ENCODE measurements around the gene FBN2.
"Not testable (repeated sequence)": the region's sequence is repeated elsewhere in the genome, so short reads cannot be mapped to it uniquely, and the experiment has no call there.

FBN2 gene

DNA sequence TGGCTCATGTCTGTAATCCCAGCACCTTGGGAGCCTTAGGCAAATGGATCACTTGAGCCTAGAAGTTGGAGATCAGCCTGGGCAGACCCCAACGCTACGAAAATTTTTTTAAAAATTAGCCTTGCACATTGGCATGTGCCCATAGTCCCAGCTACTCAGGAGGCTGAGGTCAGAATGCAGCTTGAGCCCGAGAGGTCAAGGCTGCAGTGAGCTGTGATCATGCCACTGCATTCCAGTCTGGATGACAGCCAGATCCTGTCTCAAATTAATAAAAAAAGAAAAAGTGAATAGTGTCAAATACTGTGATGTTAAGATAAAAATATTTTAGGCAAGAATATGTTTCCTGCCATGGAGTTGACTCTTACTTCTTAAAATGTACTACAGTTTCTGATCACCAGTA lies 5.3 kb downstream of the FBN2 start:
- DNase-seq = no peak

DNA sequence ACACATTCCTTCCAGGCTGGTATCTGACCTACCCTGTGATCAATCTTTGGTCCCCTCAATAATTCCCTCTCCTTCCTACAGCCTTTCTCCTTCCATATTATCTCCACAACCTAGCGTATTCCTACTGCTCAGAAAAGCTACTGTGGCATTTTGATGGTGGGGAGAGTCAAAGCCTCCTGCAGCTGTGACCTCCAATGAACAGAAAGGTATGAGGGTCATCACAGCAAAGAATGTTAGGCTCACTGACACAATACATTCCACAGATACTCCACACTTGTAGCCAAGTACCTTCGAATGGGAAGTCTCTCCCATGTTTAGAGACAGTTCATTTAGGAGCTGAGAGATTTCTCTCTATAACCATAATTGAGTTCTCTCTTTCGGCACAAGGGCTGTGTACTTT lies 5.9 kb downstream of the FBN2 start:
- DNase-seq = no peak

DNA sequence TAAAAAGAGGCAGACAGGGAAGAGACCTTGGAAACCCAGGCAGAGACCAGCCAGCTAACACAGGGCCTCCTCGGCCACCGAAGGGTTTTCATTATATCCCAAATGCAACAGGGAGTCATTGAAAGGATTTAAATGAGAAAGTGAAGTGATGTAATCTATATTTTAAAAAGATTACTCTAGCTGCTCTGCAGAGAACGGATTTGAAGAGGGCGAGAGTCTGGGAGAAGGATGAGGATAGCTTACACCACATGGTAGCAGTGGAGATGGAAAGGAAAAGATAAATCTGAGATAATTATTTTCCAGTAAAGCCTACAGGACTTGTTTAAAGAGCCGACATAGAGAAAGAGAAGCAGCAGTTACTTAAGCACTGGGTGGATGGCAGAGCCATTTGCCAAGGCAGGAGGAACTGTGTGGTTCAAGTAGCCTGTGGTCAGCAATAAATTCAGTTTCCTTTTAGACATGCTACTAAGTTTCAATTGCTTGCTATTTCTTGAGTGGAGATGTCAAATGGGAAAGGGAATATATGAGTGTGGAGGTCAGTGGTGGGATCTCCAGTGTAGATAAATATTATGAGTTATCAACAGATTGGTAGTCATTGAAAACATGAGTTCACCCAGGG lies 9.3 kb downstream of the FBN2 start:
- no peak for DNase-seq

DNA sequence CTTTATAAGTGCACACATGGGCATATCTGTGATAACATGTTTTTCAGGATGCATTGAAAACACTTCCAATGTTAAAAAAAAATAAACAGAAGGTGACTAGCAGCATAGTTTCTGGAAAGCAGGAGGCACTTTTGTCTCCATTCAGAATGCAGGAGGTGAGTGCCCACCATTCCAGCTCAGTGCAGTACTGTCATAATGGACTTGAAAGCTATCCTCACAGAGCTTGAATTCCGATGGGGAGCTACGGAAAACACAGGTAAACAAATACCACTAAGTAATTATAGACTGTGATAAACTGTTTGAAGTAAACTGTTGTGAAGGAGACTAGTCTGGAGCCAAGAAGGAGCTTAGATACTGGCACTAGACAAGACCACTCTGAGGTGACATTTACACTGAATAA lies 9.9 kb downstream of the FBN2 start:
- DNase-seq = no peak

DNA sequence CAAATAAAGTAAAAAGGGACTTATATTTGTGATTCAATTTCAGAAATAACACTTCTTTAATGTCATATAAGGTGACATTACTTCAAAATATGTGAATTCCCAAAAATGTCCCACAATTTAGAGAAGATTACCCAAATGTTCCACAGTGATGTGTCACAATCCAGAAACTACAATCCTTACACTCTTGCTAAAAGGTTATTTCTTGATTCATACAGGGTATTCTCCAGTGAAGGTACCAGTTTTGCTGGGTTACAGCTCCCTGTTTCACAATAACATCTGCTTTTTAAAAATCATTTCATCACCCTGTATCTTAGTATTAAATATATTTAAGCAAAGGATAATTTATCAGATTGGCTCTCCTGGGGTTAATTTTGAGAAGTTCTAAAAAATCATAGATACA lies 11.0 kb downstream of the FBN2 start:
- no peak for DNase-seq

DNA sequence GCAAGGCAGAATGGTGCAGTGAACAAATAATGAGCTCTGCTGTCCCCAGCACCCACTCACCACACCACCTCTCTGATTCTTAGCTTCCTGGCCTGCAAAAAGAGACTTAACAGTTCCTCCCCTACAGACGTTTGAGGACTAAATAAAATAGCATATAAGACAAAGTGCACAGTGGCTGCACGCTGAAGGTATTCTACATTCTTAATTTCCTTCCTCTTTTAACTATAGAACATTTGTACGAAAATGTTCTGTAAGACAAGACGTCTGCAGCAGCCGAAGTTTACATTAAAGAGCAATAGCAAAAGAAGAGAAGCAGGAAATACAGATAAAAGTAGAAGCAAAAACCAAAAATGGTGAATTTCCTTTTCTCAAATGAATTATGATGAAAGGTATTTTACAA lies 15.7 kb downstream of the FBN2 start:
- DNase-seq = no peak

DNA sequence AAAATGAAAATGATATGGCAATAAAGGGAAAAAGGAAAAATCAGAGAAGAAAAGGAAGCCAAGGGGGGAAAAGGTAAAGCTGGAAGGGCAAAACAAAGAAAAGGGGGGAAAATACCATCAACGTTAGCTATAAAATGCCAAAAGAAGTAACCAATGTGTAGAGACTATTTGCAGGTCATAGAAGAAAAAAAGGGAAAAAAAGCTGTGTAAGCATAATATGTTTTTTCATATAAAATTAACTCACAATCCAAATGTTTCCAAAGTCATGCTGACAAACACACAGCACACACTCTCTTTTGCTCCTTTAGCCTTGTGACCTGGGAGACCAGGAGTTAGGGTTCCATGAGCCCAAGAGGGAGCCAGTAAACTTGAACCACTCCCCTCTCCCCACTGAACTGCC lies 18.2 kb downstream of the FBN2 start:
- DNase-seq = no peak

DNA sequence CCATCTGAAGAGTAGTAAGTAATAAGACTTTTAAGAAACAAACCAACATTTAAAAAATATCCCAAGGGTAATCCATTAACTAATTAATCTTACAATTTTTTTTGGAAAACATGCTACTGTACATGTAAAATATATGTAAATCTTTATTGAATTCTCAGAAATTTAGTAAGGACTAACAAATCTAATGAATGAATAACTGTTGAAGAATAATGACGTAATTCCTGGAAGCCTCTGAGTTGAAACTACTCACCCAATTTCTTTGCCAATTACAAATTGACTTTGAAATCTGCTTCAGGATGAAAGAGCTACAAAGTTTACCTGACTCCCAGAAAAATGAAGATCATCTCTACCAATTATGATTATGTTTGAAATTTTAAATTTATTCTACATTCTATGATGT lies 21.1 kb downstream of the FBN2 start:
- DNase-seq = no peak

DNA sequence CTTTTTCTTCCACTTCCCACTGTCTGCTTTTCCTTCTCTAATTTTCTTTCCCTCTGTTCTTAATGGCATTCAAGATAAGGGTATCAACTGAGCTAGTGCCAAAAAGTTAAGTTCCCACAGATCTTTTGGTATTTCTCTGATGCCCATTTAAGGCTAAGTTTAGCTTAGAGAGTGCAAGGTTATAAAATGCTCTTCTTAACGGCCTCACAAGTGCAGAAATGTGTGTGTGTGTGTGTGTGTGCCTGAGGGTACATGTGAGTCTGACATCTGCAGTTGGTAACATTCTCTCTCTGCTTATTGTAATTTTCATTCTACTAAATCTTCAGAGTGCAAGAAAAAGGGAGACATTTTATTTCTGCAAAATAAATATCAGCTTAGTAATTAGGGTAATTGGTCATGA lies 24.2 kb downstream of the FBN2 start:
- DNase-seq = no peak

DNA sequence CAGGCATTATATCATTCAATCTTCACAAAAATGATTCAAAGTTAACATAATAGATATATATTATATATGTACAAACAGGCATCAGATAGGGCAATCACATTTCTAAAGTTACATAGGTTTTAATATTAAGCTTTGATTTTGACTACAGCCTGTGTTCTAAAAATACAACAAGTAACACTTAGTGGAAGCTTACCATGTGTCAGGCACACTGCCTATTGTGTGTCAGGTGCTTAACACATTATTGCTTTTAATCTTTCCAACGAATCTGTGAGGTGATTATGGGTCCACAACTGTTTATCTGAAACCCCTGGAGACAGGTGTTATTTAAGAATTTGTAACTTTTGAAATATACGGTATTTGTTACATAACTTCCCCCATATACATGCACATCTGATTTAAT lies 25.2 kb downstream of the FBN2 start:
- no peak for DNase-seq

DNA sequence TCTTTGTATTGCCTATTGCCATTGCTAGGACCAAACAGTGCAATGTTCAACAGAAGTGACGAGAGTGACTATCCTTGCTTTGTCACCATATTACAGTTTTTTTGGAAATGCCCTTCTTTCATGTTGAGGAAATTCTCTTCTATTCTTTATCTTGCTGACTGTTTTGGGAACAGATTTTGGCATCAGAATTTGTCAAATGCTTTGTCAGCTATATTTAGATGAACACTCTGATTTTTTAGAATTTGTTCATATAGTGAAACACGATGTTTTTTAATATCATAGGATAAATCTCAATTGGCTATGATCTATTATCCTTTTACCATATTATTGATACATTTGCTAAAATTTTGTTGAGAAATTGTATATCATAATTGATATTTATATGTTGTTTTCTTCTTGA lies 31.4 kb downstream of the FBN2 start:
- DNase-seq = no peak

DNA sequence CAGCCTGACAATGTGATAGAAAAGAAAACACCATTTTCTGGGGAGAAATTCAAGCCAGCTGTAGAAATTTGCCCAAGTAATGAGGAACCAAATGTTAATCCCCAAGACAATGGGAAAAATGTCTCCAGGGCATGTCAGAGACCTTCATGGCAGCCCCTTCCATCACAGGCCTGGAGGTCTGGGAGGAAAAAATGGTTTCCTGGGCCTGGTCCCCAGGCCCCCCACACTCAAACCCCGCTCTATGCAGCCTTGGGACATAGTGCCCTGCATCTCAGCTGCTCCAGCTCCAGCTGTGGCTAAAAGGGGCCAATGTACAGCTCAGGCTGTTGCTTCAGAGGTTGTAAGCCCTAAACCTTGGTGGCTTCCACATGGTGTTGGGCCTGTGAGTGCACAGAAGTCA lies 34.3 kb downstream of the FBN2 start:
- DNase-seq = not testable (repeated sequence)

DNA sequence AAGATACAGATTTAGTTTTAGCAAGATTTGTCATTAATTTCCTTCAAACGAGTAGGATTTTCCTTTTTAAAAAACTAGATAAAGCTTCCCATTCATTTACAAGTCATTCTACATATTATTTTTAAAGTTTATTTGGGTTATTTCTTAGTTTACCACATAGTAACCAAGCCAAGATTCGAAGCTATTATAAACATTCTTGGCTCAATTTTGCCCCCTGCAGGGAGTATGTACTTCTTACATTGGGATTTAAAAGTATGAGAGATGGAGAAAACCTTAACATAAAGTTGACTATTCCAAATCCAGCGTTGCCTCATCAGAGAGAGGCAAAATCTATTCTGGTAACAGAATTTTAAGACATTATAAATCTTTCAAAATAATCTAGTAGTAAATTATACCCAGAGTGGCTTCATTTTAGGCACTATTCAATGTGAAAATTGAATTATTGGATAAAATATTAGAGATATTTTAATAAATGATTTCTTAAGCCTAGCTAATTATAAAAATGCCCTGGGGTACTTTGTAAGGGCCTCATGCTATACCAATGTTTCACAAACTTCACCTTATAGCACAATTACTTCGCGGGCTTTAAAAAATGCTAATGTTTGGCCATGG lies 39.1 kb downstream of the FBN2 start:
- no peak for DNase-seq

DNA sequence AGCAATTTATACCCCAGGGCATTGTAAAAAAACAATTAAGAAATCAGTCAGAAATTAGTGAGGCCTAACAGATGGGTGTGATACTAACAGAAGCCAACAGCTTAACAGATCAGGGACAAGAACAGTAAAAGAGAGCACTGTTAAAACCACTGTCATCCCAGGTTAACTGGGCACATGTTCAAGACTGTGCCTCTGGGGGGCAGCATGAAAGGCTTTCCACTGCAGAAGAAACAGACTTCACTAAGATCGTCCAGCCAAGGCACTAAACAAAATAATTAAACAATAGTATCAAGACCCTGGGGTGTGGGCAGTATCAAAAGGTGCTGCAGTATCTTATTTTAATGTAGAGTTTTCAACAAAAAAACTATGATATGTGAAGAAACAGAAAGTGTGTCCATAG lies 43.5 kb downstream of the FBN2 start:
- no peak for DNase-seq

DNA sequence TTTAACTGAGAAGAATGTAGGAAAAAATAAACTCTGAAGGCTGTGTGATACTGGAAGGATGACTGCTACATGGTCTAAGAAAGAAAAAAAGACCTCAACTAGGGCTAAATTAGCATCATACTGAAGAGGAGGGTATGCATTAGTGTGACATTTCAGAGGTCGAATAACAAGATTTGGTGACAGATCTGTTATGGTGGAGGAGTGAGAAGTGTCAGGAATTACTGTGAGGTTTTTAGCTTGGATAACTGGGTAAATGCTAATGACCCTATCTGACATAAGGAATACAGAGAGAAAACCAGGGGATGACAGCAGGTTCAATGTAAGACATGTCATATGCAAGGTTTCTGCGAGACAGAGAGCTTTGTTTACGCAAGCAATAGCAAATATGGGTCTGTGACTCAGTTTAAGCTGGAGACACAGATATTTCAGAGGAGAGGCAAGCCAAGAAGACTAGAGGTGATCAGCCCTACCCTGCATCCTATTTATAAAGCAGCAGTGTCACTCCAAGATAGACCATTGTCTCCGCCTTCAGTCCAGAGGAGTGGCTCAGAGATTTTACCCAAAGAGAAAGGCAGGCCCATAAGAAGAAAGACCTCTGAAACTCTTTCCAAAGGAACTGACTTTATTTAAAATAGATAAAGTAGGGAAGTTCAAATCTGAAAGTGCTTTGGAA lies 44.3 kb downstream of the FBN2 start:
- no peak for DNase-seq

DNA sequence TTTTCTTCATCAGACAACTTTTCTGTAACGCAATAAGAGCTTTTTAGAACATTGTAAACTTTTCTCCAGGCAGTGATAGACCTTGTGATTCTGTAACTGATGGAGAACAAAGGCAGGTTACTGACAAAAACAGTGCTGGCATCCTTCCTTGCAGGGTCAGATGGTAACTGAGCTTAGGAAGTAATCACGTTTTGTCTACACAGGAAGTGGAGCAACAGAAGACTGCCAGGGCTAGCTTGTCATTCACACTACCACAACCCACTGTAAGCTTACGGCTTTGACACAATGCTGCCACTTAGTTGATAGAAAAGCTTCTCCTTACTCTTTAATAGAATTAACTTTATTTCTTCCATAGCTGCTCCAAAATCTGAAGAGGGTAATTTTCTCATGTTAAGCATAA lies 46.8 kb downstream of the FBN2 start:
- DNase-seq = no peak

DNA sequence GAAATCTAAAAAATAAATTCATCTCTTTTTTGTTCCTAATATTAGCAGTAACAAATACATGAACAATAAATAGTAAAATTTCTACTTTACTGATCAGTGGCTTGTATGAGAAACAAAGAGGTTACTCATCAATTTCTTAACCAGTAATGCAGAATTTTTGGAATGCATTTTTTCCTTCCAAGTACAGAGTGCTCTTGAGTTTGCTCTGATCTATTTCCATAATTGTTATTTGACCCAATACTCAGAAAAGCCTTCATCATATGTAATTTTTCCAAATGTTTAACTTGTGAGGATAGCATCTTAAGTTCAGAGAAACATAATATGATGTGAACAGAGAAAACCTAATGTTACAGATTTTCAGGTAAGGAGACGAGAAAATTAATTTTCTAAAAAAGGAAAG lies 47.3 kb downstream of the FBN2 start:
- DNase-seq = no peak

DNA sequence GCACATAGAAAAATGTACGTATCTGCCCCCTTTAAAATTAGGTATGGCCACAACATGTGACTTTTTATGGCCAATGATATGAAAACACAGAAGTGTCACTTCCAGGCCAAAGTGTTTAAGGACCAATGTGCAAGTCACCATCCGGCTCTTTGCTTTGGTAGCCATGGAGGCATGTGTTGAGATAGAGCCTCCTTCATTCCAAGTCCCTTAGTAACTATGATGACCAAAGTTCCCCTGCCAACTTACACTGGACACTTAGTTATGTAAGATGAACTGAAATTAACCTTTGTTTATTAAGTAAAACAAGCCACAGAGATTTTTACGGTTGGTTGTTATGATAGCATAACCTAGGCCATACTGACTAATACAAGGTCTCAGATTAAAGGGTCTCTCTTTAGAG lies 51.0 kb downstream of the FBN2 start:
- no peak for DNase-seq

DNA sequence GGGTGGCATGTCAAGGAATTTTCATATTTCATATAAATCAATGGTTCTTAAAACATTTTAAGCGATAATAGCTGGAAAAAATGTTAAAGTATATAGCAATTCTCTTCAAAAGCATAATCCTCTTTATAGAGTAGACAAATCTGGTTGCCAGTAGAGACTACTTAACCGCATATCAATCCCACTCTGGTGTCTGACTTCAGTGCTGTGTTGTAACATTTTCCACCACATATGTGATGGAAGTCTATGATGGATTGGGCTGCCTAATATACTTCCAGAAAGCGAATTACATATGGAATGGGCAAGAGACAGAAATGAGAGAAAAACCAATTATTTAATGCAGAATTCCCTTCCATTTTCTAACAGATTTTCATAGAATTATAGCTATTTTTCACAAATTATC lies 54.3 kb downstream of the FBN2 start:
- DNase-seq = no peak

DNA sequence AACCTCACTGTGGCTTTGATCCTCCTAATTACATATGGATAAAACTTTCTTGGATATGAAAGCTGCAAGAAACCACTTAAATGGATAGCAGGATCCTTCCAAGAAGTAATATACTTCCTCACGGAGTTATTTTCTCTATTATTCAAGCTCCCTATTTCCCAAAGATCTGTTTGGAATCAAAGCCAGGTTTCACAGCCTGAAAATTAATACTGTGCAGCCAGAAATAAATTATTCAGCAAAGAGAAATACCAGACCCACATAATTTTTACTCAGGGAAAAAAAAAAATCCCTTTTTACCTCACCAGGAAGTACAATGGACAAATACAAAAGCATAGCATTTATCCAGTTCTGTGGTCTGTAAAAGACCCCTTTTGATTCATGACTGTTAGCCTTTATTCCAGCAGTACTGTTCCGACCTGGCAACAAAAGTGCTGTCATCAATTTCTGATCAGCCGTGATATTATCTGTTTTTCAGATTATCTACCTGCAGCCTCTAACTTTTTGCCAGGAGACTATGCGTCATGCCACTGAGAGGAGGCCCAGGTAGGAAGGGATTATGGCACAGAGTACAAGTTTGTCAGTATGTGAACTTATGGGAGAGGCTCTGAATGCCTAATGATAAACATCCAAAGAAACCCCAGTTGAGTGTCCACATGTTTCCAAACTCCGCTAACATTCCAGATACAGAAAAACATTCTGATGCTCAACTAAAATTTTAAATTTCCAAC lies 57.0 kb downstream of the FBN2 start:
- DNase-seq = no peak

DNA sequence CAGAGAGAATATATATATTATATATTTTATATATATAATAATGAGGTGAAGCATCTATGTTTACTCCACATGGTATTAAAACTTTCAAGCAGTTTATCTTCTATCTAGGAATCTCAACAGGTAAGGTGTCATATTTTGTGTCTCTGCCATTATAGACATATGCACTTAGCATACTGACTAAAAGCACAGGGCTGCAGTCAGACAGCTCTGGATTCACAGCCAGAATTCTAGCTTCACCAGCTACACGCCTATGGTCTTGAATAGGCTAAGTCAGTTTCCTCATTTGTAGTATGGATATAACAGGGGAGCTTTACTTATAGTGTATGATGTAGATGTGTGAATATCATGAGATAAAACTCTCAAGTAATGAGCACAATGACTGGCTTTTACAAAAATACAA lies 57.9 kb downstream of the FBN2 start:
- no peak for DNase-seq

DNA sequence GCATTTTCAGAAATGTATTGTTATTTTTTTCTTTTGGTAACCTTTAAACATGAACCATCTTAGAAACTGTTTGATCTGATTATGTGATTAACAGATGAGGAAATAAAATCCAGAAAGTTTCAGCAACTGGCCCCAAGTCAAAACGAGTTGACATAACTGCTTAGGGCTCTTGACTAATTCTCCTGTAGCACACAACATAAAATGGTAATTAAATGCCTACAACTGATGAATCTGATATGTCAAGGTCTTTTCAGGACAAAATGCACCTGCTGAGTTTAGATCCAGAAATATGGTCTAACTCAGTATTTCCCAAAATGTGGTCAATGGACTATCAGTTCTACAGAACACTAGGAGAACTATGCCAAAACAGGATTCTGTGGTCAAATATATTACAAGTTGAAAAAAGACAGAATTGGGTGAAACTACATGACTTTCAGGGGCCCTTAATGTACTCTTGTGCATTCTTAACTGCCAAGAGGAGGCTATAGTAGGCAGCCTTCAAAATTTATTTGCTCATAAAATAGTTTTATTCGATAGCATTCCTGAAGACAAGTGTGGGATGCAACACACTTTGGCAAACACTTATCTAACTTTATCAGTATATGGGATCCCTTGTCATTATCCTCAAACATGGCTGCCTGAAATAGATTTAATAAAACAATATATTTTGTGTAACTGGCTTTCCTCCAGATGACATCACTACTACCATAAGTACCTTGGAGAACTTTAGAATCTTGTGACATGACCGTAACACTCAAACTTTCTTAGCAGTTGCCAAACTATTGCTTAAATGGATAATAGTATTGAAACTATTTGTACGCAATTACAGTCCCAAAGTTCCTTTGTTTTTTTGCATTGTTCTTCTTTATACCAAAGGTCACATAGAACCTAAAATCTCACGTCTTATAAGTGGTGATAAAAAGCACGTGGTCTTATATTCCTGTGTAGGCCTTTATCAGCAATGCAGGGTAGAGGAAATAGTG lies 59.4 kb downstream of the FBN2 start:
- DNase-seq = no peak

DNA sequence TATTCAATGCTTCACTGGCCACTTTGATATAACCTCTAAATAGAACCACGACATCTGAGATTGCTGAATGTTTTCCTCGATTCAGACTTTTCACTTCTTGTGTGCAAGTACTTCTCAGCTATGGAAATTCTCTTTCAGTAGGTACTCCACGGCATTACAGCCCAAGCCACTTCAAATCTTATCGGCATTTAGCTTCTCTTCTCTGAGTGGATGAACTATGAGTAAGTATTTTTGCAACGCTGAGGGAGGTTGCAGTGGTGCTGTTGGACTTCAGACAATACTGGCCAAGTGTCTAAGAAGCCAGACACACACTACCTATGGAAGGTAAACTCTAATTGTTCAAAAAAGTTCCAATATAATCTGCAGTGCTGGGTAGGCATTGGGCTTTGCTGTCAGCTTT lies 60.1 kb downstream of the FBN2 start:
- DNase-seq = no peak
